ENCODE measurements around the gene ELOVL6.
"Not testable (repeated sequence)": the region's sequence is repeated elsewhere in the genome, so short reads cannot be mapped to it uniquely, and the experiment has no call there.

The ELOVL6 gene

GRCh38 chr4:110119880-110120279 is 78.5 kb downstream of the ELOVL6 start:
- DNase-seq: no peak

DNA sequence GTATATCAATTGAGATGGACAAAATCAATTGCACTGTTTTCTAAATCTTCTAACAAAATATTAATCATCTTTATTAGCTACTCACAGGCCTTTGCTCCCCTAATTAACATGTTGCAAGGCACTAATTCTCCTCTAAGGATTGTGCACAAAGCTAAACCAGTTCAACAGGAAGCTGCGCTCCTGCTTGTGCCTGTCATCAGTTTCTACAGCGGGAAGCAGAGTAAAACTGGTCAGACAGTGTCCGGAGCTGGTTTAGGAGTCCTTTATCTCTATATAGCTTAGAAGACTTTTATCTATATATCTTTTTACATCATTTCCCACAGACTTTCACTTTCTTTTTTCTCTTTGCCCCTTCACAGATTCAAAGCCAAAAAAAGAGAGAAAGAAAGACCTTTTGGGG is 79.1 kb downstream of the ELOVL6 start:
- DNase-seq: peak; percentile 71

- no peak for DNase-seq
Measured at GRCh38 chr4:110112056-110112455, 86.4 kb downstream of the ELOVL6 start.

DNA sequence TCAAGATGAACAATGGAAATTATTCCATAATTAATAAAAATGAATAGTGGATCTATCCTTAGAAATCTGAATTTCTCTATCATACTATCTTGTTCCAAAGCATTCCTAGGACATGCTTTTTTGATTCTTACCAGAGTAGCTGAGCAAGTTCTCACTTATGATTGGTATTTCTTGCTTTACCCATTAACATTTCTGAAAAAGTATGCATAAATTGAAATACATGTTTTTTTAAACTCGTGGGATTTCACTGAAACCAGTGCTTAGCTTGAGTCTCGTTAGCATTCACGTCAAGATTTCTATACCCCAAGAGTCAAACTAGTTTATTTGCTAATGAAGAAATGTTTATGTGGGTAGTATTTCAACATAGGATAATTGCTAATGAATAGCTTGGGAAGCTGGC is 89.0 kb downstream of the ELOVL6 start:
- DNase-seq: no peak

- DNase-seq: no peak
Measured at GRCh38 chr4:110108960-110109359, 89.5 kb downstream of the ELOVL6 start.

- DNase-seq: no peak
Measured at GRCh38 chr4:110108422-110108821, 90.0 kb downstream of the ELOVL6 start.

DNA sequence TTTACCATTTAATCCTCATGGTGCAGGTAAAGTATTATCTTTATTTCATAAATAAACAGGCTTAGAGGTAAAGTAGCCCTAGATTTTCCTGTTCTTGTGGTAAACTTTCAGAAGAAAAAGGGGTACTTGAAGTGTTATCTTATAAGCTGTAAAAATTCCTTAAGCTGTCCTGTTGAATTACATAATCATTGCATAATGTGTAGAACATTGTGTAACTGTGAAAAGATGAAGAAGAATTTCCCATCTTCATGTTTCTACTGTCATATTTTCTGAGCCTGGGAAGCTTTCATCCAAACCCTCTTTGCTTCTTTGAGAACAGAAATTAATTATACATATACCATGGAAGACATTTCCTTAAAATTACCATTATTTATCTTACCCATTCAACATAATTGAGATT is 90.5 kb downstream of the ELOVL6 start:
- no peak for DNase-seq

- DNase-seq: no peak
Measured at GRCh38 chr4:110106931-110107296, 91.5 kb downstream of the ELOVL6 start.

DNA sequence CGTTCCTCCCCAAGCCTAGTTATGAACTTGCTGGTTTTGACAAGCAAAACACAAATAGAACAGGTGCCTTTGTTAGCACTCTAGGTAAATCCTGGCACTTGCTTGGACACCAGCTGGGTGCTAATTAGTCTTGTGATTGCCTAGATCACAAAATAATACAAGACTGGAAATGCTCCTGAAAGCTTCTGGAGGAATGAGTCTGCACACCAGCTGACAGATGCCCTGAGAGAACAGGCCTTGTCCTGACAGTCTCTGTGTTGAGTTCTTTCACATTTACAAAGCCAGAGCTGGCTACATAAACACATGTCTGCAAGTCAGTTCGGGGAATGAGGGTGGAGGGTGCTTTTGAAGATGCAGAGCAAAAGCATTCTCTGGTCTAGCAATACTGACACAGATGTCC is 93.8 kb downstream of the ELOVL6 start:
- DNase-seq: peak; percentile 63

GRCh38 chr4:110099638-110100037 is 98.8 kb downstream of the ELOVL6 start:
- no peak for DNase-seq

DNA sequence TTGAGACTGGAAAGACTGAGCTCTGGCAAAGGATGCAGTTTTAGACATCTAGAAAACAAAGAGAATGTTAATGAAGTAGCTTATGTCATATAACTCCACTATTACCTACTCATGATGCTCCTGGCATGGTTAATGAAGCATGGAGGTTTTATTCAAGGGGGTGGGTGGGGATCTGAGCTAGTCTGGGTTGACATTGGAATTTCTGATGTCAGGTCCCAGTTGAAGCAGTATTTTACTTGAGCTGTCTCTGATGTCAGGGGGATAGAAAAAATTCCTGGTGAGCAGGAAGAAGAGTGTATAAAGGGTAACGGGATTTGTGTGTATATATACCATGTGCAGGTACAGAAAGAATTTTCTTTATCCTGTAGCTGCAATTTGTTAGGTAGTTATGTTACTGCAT is 102.0 kb downstream of the ELOVL6 start:
- DNase-seq: no peak

- DNase-seq: no peak
Measured at GRCh38 chr4:110092646-110093045, 105.8 kb downstream of the ELOVL6 start.

DNA sequence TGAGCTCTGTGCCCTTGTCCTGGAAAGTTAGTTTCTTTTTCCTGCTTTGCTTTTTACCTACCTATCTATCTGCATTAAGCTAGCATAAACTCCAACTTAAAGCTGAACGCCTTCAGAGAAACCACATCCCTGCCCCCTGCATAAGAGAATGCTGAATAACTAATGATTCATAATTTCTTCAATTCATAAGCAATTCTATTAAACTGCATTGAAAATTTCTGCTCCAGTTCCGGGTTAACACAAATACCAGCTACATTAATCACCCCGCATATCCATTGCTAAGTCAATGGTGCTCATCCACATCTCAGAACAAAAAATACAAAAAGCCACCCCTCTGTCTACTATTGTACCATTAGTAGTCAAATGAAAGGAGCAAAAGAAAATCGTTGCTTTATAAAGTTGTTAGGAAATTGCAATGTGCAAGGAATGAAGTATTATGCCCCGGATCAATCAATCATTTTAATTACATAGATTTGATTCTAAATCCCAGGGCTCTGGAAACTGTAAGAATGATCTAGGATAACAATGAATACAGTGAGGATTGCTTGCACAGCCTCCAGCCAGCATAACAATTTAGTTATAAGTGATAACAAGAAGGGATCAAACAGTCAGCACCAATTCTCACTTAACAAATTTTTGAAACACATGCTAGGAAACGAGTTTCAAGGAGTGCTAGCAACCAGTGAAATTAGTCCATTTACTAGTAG is 106.8 kb downstream of the ELOVL6 start:
- DNase-seq: no peak

GRCh38 chr4:110088670-110089069 is 109.7 kb downstream of the ELOVL6 start:
- no peak for DNase-seq

GRCh38 chr4:110087070-110087708 is 111.2 kb downstream of the ELOVL6 start:
- no peak for DNase-seq

- DNase-seq: no peak
Measured at GRCh38 chr4:110085131-110085530, 113.3 kb downstream of the ELOVL6 start.

DNA sequence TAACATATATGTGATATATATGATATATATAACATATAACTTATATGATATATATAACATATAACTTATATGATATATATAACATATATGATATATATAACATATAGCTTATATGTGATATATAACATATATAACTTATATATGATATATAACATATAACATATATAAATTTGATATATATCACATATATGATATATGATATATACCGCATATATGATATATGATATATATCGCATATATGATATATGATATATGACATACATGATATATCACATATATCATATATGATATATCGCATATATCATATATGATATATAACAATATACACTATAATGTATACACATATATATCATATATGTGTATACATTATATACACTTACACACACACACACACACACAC is 114.3 kb downstream of the ELOVL6 start:
- no peak for DNase-seq

GRCh38 chr4:110078148-110078547 is 120.3 kb downstream of the ELOVL6 start:
- not testable (repeated sequence) for DNase-seq

- DNase-seq: not testable (repeated sequence)
Measured at GRCh38 chr4:110076828-110077227, 121.6 kb downstream of the ELOVL6 start.

DNA sequence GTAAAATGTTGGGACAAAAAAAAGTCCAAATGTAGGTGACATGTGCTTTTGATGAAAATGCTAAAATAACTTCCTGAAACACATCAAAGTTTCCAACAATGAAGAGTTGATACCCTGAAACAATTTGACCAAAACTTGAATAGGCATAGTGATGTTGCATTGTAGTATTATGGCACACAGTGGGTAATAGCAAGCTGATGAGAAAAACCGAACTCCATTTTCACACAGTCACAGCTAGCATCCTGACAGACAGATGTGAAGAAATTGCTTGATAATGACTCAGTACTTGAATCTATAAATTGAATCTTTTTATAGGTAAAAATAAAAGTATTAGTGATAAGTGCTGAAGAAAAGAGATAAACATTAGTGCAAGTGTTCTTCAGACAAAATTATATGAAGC is 122.5 kb downstream of the ELOVL6 start:
- DNase-seq: no peak

DNA sequence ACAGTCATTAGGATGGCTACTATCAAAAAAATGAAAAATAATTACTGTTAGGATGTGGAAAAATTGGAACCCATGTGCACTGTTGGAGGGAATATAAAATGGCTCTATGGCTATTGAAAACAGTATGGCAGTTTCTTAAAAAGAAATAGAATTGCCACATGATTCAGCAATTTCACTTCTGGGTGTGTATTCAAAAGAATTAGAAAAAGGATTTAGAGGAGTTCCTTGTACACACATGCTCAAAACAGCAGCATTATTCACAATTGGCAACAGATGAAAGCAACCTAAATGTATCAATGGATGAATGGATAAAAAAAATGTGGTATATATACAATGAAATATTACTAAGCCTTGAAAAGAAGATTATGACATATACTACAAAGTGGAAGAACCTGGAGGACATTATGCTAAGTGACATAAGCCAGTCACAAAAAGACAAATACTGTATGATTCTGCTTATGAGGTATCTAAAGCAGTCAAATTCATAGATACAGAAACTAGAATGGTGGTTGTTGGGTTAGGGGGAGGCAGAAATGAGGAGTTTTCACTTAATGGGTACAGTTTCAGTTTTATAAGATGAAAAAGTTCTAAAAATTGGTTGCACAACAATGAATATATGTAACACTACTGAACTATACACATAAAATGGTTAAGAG is 123.2 kb downstream of the ELOVL6 start:
- no peak for DNase-seq

DNA sequence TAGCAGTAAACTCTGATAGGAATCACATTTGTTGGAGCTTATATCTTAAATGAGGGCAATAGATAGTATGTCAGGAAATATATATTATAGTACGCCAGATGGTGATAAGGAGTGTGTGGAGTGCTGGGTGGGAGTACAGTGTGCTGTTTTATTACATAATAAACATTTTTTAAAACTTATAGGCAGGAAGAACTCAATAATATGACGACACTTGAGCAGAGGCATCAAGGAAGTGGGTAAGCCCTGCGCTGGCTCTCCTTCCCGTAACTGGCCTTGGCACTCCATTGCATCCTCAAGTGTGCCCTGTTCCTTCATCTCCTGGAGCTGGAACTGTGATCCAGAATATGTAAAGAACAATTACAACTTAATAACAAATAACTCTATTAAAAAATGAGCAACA is 123.8 kb downstream of the ELOVL6 start:
- no peak for DNase-seq

GRCh38 chr4:110073053-110073845 is 125.2 kb downstream of the ELOVL6 start:
- no peak for DNase-seq

DNA sequence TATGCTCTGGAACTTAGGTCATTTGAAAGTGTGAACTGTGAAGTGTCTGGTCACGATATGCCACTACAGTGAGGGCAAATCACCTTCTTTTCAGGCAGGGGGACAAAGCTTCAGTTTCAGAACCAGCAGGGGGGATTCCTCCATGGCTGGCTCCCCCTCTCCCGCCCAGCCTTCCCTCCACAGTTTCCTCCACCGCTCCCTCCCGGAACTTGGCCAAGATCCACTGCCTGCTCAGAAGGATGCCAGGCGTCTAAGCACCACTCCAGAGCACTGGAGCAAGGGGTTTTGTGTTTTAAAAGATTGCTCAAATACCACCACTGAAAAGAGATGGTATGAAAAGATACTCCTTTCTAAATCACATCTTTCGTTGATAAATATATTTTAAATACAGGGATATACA is 126.9 kb downstream of the ELOVL6 start:
- DNase-seq: no peak

Measured in islet precursor cell (in vitro differentiated cells).